ENCODE measurements around the gene ZCCHC2.

DNA sequence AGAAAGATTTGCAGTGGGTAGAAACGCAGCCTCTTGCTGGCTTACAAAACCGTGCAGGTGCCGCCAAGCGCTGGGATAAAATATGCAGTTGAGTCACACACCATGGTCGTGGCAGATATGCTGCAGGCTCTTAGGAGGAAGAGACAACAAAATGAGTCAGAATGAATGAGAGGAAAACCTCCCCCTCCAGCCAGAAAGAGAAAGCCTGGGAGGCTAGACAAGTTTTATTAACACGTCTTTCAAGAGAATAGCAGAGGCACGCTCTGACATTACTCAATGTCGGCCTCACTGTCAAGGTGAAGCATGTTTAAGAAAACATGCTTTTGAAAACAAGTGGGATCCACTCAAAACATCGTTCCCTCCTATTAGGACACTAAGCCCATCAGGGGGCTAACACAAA lies 37.1 kb upstream of the ZCCHC2 start:
- TF ChIP-seq, protein P1, sequence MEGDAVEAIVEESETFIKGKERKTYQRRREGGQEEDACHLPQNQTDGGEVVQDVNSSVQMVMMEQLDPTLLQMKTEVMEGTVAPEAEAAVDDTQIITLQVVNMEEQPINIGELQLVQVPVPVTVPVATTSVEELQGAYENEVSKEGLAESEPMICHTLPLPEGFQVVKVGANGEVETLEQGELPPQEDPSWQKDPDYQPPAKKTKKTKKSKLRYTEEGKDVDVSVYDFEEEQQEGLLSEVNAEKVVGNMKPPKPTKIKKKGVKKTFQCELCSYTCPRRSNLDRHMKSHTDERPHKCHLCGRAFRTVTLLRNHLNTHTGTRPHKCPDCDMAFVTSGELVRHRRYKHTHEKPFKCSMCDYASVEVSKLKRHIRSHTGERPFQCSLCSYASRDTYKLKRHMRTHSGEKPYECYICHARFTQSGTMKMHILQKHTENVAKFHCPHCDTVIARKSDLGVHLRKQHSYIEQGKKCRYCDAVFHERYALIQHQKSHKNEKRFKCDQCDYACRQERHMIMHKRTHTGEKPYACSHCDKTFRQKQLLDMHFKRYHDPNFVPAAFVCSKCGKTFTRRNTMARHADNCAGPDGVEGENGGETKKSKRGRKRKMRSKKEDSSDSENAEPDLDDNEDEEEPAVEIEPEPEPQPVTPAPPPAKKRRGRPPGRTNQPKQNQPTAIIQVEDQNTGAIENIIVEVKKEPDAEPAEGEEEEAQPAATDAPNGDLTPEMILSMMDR (IDR thresholded peaks at IDR 0.05), result no peak
- TF ChIP-seq POLR2A (IDR thresholded peaks at IDR 0.05), result no peak

Measured in esophagus squamous epithelium (tissue), 4 donors.